ENCODE data around the gene COL26A1. TPM values are rescaled to one million over a fixed set of nuclear protein-coding genes. Genes with fewer than 3 reads are reported as not detected.

Gene COL26A1
- total RNA-seq, 1 experiment from 2014 or later: 42.6 TPM

GRCh38 chr7:101589976-101590662 is 227.4 kb downstream of the COL26A1 start:
- H2BK12ac ChIP-seq (ENCODE audit: insufficient read length, low read depth, low read length): no peak overlapping the region
- Mint-ChIP-seq H3K4me3 (no peak overlapping the region), H3K27me3 (ENCODE audit: low read depth) (peaks cover 22% of the 10 kb centered on the region), H3K36me3 (ENCODE audit: insufficient read depth in 1 of 3, low read depth in 3 of 3) (no peaks in the 10 kb centered on the region), H3K9me3 (no peaks in the 10 kb centered on the region), H3K27ac (no peak overlapping the region), H3K4me1 (peaks cover 0 to 7% of the 10 kb centered on the region in 2 experiments; a peak in 1 of 4 replicates)
- H3K4me1 ChIP-seq (ENCODE audit: insufficient read depth, low read length): no peaks in the 10 kb centered on the region
- no peak overlapping the region for H2BK20ac ChIP-seq (ENCODE audit: low read depth, low read length, poor library complexity, severe bottlenecking)
- no peak for DNase-seq
- no peak overlapping the region for H3K9ac ChIP-seq (ENCODE audit: extremely low read depth, insufficient read length, low read length)
- no peak for TF ChIP-seq CTCF (conservative IDR thresholded peaks at IDR 0.05)
- H3K27me3 ChIP-seq (ENCODE audit: insufficient read depth, low read length): no peaks in the 10 kb centered on the region
- H4K8ac ChIP-seq (replicated peaks; ENCODE audit: insufficient read length, low read depth, low read length): no peak overlapping the region
- H3K56ac ChIP-seq (ENCODE audit: insufficient read length, low read depth, low read length): no peak overlapping the region
- H4K5ac ChIP-seq (ENCODE audit: insufficient read length, low read depth, low read length): no peak overlapping the region
- WGBS (ENCODE audit: extremely low coverage, insufficient read length, low lambda C conversion rate): no CpG with 5 or more reads among the region's 15 CpGs
- no peak overlapping the region for H3K18ac ChIP-seq (ENCODE audit: insufficient read length, low read depth, low read length)
- H3K4ac ChIP-seq (ENCODE audit: low read depth, low read length): no peak overlapping the region
- no peaks in the 10 kb centered on the region for H3K9me3 ChIP-seq (ENCODE audit: control insufficient read depth, low read depth, low read length)
- no peak overlapping the region for H2BK5ac ChIP-seq (ENCODE audit: insufficient read length, low read length)
- no peak overlapping the region for H2AFZ ChIP-seq (ENCODE audit: low read length)
- H4K91ac ChIP-seq (ENCODE audit: insufficient read length, low read depth, low read length): no peak overlapping the region
- H2BK15ac ChIP-seq (ENCODE audit: low read depth, low read length): no peak overlapping the region
- H3K79me2 ChIP-seq (ENCODE audit: insufficient read depth, low read length): no peaks in the 10 kb centered on the region
- no peaks in the 10 kb centered on the region for H3K23me2 ChIP-seq (ENCODE audit: insufficient read length, low read depth, low read length, poor library complexity, severe bottlenecking)
- no peaks in the 10 kb centered on the region for H4K20me1 ChIP-seq (ENCODE audit: control insufficient read depth, insufficient read depth, insufficient read length)
- no peak overlapping the region for H3T11ph ChIP-seq (ENCODE audit: low read length)
- no peak overlapping the region for H2BK120ac ChIP-seq (ENCODE audit: low read depth, low read length, poor library complexity, severe bottlenecking)
- no peak overlapping the region for H3K23ac ChIP-seq (ENCODE audit: insufficient read length, low read depth, low read length)
- H3K14ac ChIP-seq (ENCODE audit: insufficient read depth, low read length): no peak overlapping the region; the same call in 1 of the 2 replicates
- no peak overlapping the region for H2AK5ac ChIP-seq (ENCODE audit: insufficient read length, low read length)
- H3K4me2 ChIP-seq (ENCODE audit: insufficient read depth, insufficient read length, low read length): no peak overlapping the region
- no peaks in the 10 kb centered on the region for H3K79me1 ChIP-seq (ENCODE audit: insufficient read depth, low read depth, low read length, poor library complexity, severe bottlenecking)
- H3K27ac ChIP-seq (ENCODE audit: insufficient read length, low read depth, low read length): no peak overlapping the region
